ENCODE data around the gene FXYD5. TPM values are rescaled to one million over a fixed set of nuclear protein-coding genes. Genes with fewer than 3 reads are reported as not detected.

Gene FXYD5
- total and polyA plus RNA-seq, 10 of the 15 experiments (the other 5 are each of a cell fraction or from before 2014, with no cell fraction given) = 30.0 to 159 (median 93.9) TPM

- WGBS (ENCODE audit: insufficient coverage, insufficient replicate concordance, low lambda C conversion rate, missing lambda C conversion rate) = 50% methylated on average over 2 of the region's 2 CpGs
- TF ChIP-seq MXI1 (IDR thresholded peaks at IDR 0.05; ENCODE audit: low read depth, low read length) = no peak
- no peak for TF ChIP-seq ZBTB4 (CRISPR knock-in tag; IDR thresholded peaks at IDR 0.05)
- no peak for TF ChIP-seq BCLAF1 (IDR thresholded peaks at IDR 0.05)
- no peak for TF ChIP-seq IKZF2 (IDR thresholded peaks at IDR 0.05)
- no peak for TF ChIP-seq HDGF (IDR thresholded peaks at IDR 0.05)
- TF ChIP-seq FOXK2 (IDR thresholded peaks at IDR 0.05) = no peak
- no peak for TF ChIP-seq YBX1 (IDR thresholded peaks at IDR 0.05)
- no peak for TF ChIP-seq RAD21 (IDR thresholded peaks at IDR 0.05; ENCODE audit: insufficient read depth, low read depth, low read length)
- TF ChIP-seq CHD2 (IDR thresholded peaks at IDR 0.05; ENCODE audit: borderline replicate concordance, low read depth, low read length) = no peak
- no peak for TF ChIP-seq CBFB (IDR thresholded peaks at IDR 0.05; ENCODE audit: low read depth)
- no peak for TF ChIP-seq WRNIP1 (IDR thresholded peaks at IDR 0.05; ENCODE audit: borderline replicate concordance, low read depth, low read length)
- TF ChIP-seq PML (IDR thresholded peaks at IDR 0.05; ENCODE audit: low read length) = no peak
- TF ChIP-seq RBBP5 (conservative IDR thresholded peaks at IDR 0.05) = no peak
- no peak for TF ChIP-seq SMC3 (IDR thresholded peaks at IDR 0.05; ENCODE audit: borderline replicate concordance, low read length)
- TF ChIP-seq CHD4 (IDR thresholded peaks at IDR 0.05) = no peak
- TF ChIP-seq EGR1 (IDR thresholded peaks at IDR 0.05; ENCODE audit: borderline replicate concordance in 1 of 2, low read depth in 2 of 2, low read length in 2 of 2) = no peak
- no peaks in the 10 kb centered on the region for H3K9me3 ChIP-seq (replicated peaks; ENCODE audit: control insufficient read depth, insufficient read depth, low read length)
- H3K4me2 ChIP-seq (ENCODE audit: control insufficient read depth, insufficient read depth) = no peak overlapping the region
- ChIA-PET RAD21 (ENCODE audit: unreplicated experiment) (no interaction called here), CTCF (interaction anchor here (0.9 to 1.9 kb wide), 6 partner anchors 9 to 133 kb away, joined by 3 to 5 read pairs (median 4); no protein-coding TSS in a partner anchor), POLR2A (interaction anchor here (0.6 to 1.6 kb wide), 2 partner anchors 11 to 21 kb away, joined by 3 read pairs; no protein-coding TSS in a partner anchor), SMC1A (ENCODE audit: uncharacterized antibody, unreplicated experiment) (interaction anchor here (1.1 to 1.9 kb wide), 5 partner anchors 9 to 64 kb away, joined by 3 to 9 read pairs (median 4); no protein-coding TSS in a partner anchor)
- no peak overlapping the region for H2AFZ ChIP-seq (ENCODE audit: control insufficient read depth, low read depth, low read length)
- peaks cover 2% of the 10 kb centered on the region for H3K4me1 ChIP-seq (ENCODE audit: control insufficient read depth, insufficient read depth, low read length)
- intact Hi-C loops (cut with micrococcal nuclease; ENCODE audit: unreplicated experiment) = no loop called here
- no peak for ATAC-seq
- H3K36me3 ChIP-seq (ENCODE audit: control insufficient read depth in 2 of 2, insufficient read depth in 2 of 2, low read length in 1 of 2) = no peaks in the 10 kb centered on the region
- FAIRE-seq = no peak
- H3K27me3 ChIP-seq (replicated peaks in 1 of 2; ENCODE audit: control insufficient read depth in 2 of 2, insufficient read depth in 2 of 2, low read length in 1 of 2) = no peaks in the 10 kb centered on the region; a peak in 1 of 4 replicates
- H4K20me1 ChIP-seq (ENCODE audit: control insufficient read depth, insufficient read depth) = no peaks in the 10 kb centered on the region
- H3K9ac ChIP-seq (ENCODE audit: control insufficient read depth, insufficient read depth, low read length) = no peak overlapping the region
- DNase-seq (ENCODE audit: low read depth, low spot score) = no peak
- no TSS peak for BruUV-seq (replicated peaks)
- H3K27ac ChIP-seq (ENCODE audit: control insufficient read depth, insufficient read depth) = no peak overlapping the region
- in situ Hi-C loops (cut with MboI) = no loop called here
- H3K4me3 ChIP-seq = no peak overlapping the region
- H3K79me2 ChIP-seq (ENCODE audit: control insufficient read depth, insufficient read depth, low read length) = no peaks in the 10 kb centered on the region
These were observed 44.9 kb downstream of the FXYD5 start for GRCh38 chr19:35199481-35199880.

All from GM12878 (cell line).